Suprapubic skin (tissue), 4 donors: Measurements from ENCODE around the gene AGAP1. TPM values are rescaled to one million over a fixed set of nuclear protein-coding genes. Genes with fewer than 3 reads are reported as not detected.

ENCODE experiments used
- DNase-seq, 2 donors: peaks; one replicate each; pipeline ENCODE4 v3.0.0-alpha.2; 2019; ENCODE audit warnings: low spot score in 2 of 2
- H3K27ac ChIP-seq: fragments of 200-600 bp; sonication (generic); one replicate; pipeline ENCODE4 v1.5.1; 2019
- H3K27me3 ChIP-seq: fragments of 200-600 bp; sonication (generic); one replicate; pipeline ENCODE4 v1.5.1; 2019
- H3K36me3 ChIP-seq: fragments of 200-600 bp; sonication (generic); one replicate; pipeline ENCODE4 v1.5.1; 2019
- H3K4me1 ChIP-seq: fragments of 200-600 bp; sonication (generic); one replicate; pipeline ENCODE4 v1.5.1; 2019
- H3K4me3 ChIP-seq: fragments of 200-600 bp; sonication (generic); one replicate; pipeline ENCODE4 v1.5.1; 2019; ENCODE audit warnings: mild to moderate bottlenecking
- H3K9me3 ChIP-seq: fragments of 200-600 bp; sonication (generic); one replicate; pipeline ENCODE4 v1.5.1; 2019
- CTCF ChIP-seq, 2 donors: fragments of 200-600 bp in 1 of 2; fragments of 450-650 bp in 1 of 2; sonication (generic) in 1 of 2; IDR thresholded peaks; one replicate each; pipeline ENCODE4 v1.5.1; 2016 to 2019; ENCODE audit warnings: antibody characterized with exemption in 2 of 2, mild to moderate bottlenecking in 1 of 2, moderate library complexity in 1 of 2
- EP300 ChIP-seq: sonication (generic); formaldehyde crosslinking; IDR thresholded peaks from one replicate; pipeline ENCODE4 v1.6.1; 2017; ENCODE audit warnings: antibody characterized with exemption
- POLR2A ChIP-seq, 2 donors: fragments of 450-650 bp; IDR thresholded peaks; one replicate each; pipeline ENCODE4 v1.6.1; 2017; ENCODE audit warnings: antibody characterized with exemption in 2 of 2, mild to moderate bottlenecking in 2 of 2, moderate library complexity in 2 of 2
- POLR2AphosphoS5 ChIP-seq, 3 donors: sonication (generic); formaldehyde crosslinking; IDR thresholded peaks; one replicate each; pipeline ENCODE4 v1.6.1; 2017; ENCODE audit warnings: antibody characterized with exemption in 3 of 3
- WGBS: methylation state at CpG from one replicate; pipeline ENCODE4 v1.1.5; 2018; 5-methylcytosine and 5-hydroxymethylcytosine counted together
- total RNA-seq, 4 donors: library from RNA; depleted of rRNA; stranded (reverse); fragments of >200 nt; gene quantifications; one replicate each; pipeline ENCODE4 v1.1.0, GENCODE V29; 2016

The AGAP1 gene
- total RNA-seq, 4 donors from 2014 or later = 14.1 to 30.7 (median 19.4) TPM

GRCh38 chr2:235597081-235597615, 103.3 kb downstream of the AGAP1 start:
- no peak for TF ChIP-seq POLR2AphosphoS5 (IDR thresholded peaks at IDR 0.05)
- no peak for TF ChIP-seq POLR2A (IDR thresholded peaks at IDR 0.05)
- TF ChIP-seq CTCF (IDR thresholded peaks at IDR 0.05) = no peak
- no peak for TF ChIP-seq EP300
- WGBS = 79% methylated on average over 5 of the region's 5 CpGs

DNA sequence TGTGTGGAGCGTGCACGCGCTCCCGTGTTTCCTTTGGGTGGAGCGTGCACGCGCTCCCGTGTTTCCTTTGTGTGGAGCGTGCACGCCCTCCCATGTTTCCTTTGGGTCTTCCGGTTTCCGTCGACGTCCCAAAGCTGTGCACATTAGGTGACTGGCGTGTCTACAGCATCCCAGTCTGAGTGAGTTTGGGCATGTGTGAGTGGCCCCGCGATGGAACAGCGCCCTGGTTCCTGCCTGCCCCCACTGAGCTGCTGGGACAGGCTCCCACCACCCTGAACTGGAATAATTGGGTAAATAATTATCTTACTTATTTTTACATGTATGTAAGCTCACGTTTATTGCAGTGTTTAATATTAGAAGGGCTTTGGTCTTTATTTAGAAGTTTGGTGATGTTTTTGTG, 104.2 kb downstream of the AGAP1 start:
- no peak for DNase-seq
- no peaks in the 10 kb centered on the region for H3K9me3 ChIP-seq
- no peak overlapping the region for H3K27ac ChIP-seq
- H3K27me3 ChIP-seq = no peaks in the 10 kb centered on the region
- TF ChIP-seq POLR2A (IDR thresholded peaks at IDR 0.05) (no peak), POLR2AphosphoS5 (IDR thresholded peaks at IDR 0.05) (no peak), CTCF (IDR thresholded peaks at IDR 0.05) (no peak), EP300 (no peak)
- 94% methylated on average over 19 of the region's 19 CpGs for WGBS
- H3K4me3 ChIP-seq = no peak overlapping the region
- H3K4me1 ChIP-seq = peaks cover 4% of the 10 kb centered on the region
- H3K36me3 ChIP-seq = no peaks in the 10 kb centered on the region

More at GRCh38 chr2:235597081-235597615, 103.3 kb downstream of the AGAP1 start:
- Histone ChIP-seq H3K4me3 (no peak overlapping the region), H3K9me3 (no peaks in the 10 kb centered on the region), H3K27ac (no peak overlapping the region), H3K27me3 (no peaks in the 10 kb centered on the region), H3K36me3 (no peaks in the 10 kb centered on the region), H3K4me1 (peaks cover 4% of the 10 kb centered on the region)
- no peak for DNase-seq

DNA sequence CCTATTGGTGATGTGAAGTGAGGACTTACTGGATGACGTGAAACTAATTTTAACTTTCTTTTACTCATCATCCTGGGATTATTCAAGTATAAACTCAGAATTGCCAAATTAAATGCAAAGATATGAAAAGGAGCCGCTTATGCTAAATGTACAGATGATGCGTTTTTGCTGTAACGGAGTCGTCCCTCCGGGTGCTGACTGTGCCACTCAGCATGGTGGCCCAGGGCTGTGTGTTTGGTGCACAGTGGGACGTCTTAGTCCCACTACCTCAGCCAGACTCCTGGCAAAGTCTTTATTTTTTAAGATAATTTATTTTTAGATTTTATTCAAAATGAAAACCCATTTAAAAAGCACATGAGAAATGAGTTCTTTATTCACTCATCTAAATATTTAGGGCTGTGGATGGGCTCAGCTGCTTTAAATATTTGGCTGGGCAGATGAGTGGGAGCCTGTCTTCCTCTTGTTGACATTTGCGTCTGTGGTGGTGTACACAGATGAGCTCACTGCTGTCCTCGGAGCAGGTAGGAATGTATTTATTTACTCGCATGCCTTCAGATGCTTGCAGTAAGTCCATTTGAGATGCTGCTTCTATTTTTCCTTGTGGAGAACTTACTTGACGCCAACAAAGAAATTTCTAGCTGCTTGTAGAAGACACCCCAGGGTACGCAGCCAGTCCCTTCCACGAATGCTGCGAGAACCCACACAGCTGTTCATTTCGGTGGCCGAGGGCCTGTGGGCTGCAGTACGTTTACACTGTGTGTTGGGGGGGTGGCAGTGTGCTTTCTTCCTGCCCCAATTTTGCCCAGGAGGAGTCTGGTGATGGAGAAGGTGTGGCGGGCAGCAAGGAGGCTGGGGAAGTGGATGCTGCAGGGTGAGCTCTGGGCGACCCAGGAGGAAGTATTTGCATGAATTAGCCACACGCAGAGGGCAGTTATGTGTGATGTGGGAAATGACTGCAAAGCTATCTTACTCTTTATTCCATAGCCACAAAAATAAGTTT, 105.0 kb downstream of the AGAP1 start:
- Histone ChIP-seq H3K4me3 (no peak overlapping the region), H3K9me3 (no peaks in the 10 kb centered on the region), H3K27ac (no peak overlapping the region), H3K27me3 (no peaks in the 10 kb centered on the region), H3K36me3 (no peaks in the 10 kb centered on the region), H3K4me1 (peaks cover 4% of the 10 kb centered on the region)
- 95% methylated on average over 20 of the region's 20 CpGs for WGBS
- no peak for DNase-seq
- TF ChIP-seq POLR2A (IDR thresholded peaks at IDR 0.05) (no peak), EP300 (no peak), CTCF (IDR thresholded peaks at IDR 0.05) (no peak), POLR2AphosphoS5 (IDR thresholded peaks at IDR 0.05) (no peak)

DNA sequence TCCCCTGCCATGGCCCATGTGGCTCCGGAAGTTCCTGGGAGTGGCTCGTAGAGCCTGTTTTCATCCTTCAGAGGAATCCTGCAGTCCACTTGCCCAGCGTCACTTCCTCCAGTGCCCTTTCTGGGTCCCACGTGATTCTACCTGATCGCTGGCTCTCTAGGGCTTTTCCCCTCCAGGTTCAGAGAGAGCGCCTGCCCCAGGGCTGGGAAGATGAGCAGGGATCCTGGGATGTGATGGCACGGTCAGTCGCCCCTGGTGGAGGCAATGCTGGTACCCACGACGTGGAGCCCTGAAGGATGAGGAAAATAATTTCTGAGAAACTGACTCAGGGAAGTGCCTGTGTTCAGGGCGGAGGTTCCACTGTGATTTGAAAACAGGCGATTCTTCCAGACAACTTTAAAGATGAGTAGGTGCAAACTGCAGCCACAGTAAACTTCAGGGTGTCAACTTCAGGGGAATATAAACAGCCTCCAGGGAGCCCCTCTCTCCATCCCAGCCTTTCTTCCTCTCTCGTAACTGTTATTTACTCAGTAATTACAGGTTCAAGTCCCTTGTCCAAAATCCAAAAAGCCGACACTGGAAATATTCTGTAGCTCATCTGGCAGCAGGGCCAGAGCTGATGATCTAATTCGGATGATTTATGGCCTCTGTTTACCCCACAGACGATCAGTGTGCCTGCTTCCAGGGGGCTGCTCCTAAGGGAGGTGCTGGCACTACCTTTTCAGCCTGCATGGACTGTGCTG, 105.9 kb downstream of the AGAP1 start:
- TF ChIP-seq EP300 (no peak), POLR2AphosphoS5 (IDR thresholded peaks at IDR 0.05) (no peak), CTCF (IDR thresholded peaks at IDR 0.05) (no peak), POLR2A (IDR thresholded peaks at IDR 0.05) (no peak)

GRCh38 chr2:235600406-235600805, 106.6 kb downstream of the AGAP1 start:
- H3K4me3 ChIP-seq = no peak overlapping the region
- DNase-seq = no peak
- no peak overlapping the region for H3K27ac ChIP-seq
- no peaks in the 10 kb centered on the region for H3K27me3 ChIP-seq
- 57% methylated on average over 4 of the region's 4 CpGs for WGBS
- no peaks in the 10 kb centered on the region for H3K9me3 ChIP-seq
- no peaks in the 10 kb centered on the region for H3K36me3 ChIP-seq
- TF ChIP-seq EP300 (no peak), CTCF (IDR thresholded peaks at IDR 0.05) (no peak), POLR2AphosphoS5 (IDR thresholded peaks at IDR 0.05) (no peak), POLR2A (IDR thresholded peaks at IDR 0.05) (no peak)
- H3K4me1 ChIP-seq = peaks cover 4% of the 10 kb centered on the region

More for the DNA sequence above, 105.9 kb downstream of the AGAP1 start:
- no peak for DNase-seq
- Histone ChIP-seq H3K4me3 (no peak overlapping the region), H3K9me3 (no peaks in the 10 kb centered on the region), H3K27me3 (no peaks in the 10 kb centered on the region), H3K4me1 (peaks cover 4% of the 10 kb centered on the region), H3K36me3 (no peaks in the 10 kb centered on the region), H3K27ac (no peak overlapping the region)
- WGBS = 71% methylated on average over 16 of the region's 16 CpGs
